ENCODE measurements around the gene NDP. TPM values are rescaled to one million over a fixed set of nuclear protein-coding genes. Genes with fewer than 3 reads are reported as not detected.

Gene NDP
- total RNA-seq, 1 donor, result 0.36 TPM

GRCh38 chrX:43963726-43964125, 9.5 kb downstream of the NDP start:
- no peak overlapping the region for H3K4me2 ChIP-seq (ENCODE audit: insufficient read depth, low read length)
- H3K27me3 ChIP-seq (ENCODE audit: insufficient read depth, low read length), result peaks cover 5% of the 10 kb centered on the region
- H4K20me1 ChIP-seq (ENCODE audit: insufficient read depth, low read length), result no peaks in the 10 kb centered on the region
- no peaks in the 10 kb centered on the region for H3K36me3 ChIP-seq (ENCODE audit: insufficient read depth, low read length)
- no peak overlapping the region for H3K4me3 ChIP-seq (ENCODE audit: insufficient read depth, low read length)
- H3K4me1 ChIP-seq (ENCODE audit: insufficient read depth, low read length), result no peaks in the 10 kb centered on the region
- DNase-seq (ENCODE audit: insufficient read length, low spot score, missing footprints), result no peak
- no peak overlapping the region for H2AFZ ChIP-seq (ENCODE audit: low read length)
- no peak overlapping the region for H3K27ac ChIP-seq (ENCODE audit: low read depth, low read length)
- TF ChIP-seq CTCF (IDR thresholded peaks at IDR 0.05; ENCODE audit: extremely low read depth, low read depth, low read length), result no peak
- H3K9me3 ChIP-seq (ENCODE audit: low read depth, low read length), result no peaks in the 10 kb centered on the region
- H3K79me2 ChIP-seq (ENCODE audit: insufficient read depth, low read length), result no peaks in the 10 kb centered on the region

DNA sequence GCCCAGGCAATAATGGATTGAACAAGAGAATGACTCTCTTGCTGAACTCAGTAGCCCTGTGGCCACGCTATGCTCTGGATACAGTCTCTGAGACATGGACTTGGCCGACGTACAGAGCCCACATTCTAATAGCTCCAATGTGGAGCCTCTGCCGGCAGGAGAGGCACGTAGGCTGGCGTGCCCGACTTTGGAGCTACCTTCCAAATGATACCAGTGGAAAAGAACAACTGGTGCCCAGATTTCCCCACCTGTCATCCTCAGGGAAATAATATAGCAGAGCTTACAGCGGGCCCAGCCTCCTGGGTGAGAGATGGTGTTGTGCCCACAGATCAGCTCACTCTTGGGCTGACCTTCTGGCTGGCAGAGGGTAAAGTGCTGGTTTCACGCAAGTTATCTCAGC, 10.6 kb downstream of the NDP start:
- Histone ChIP-seq H3K36me3 (ENCODE audit: insufficient read depth, low read length) (no peaks in the 10 kb centered on the region), H3K27me3 (ENCODE audit: insufficient read depth, low read length) (no peaks in the 10 kb centered on the region), H3K4me2 (ENCODE audit: insufficient read depth, low read length) (no peak overlapping the region), H3K9me3 (ENCODE audit: low read depth, low read length) (no peaks in the 10 kb centered on the region), H3K4me3 (ENCODE audit: insufficient read depth, low read length) (no peak overlapping the region), H4K20me1 (ENCODE audit: insufficient read depth, low read length) (no peaks in the 10 kb centered on the region), H3K4me1 (ENCODE audit: insufficient read depth, low read length) (no peaks in the 10 kb centered on the region), H3K27ac (ENCODE audit: low read depth, low read length) (no peak overlapping the region), H3K79me2 (ENCODE audit: insufficient read depth, low read length) (no peaks in the 10 kb centered on the region), H2AFZ (ENCODE audit: low read length) (no peak overlapping the region)
- DNase-seq (ENCODE audit: insufficient read length, low spot score, missing footprints), result no peak
- no peak for TF ChIP-seq CTCF (IDR thresholded peaks at IDR 0.05; ENCODE audit: extremely low read depth, low read depth, low read length)

DNA sequence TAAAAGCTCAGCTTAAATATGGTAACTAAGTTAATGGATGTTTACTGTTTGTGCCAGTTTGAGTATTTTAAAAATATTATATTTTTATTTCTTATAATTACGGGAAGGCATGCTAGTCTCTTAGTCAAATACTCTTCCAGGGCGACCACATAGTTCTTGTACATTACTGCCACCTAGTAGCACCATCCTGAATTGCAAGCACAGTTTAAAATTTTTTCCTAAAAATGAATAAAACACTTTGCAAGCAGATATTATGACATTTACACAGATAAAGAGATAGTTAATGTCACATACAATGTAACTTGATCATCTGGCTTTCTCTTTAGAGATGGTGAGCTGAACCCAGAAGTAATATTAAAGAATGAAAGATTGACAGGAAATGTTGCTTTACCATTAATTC, 11.5 kb downstream of the NDP start:
- Histone ChIP-seq H3K79me2 (ENCODE audit: insufficient read depth, low read length) (no peaks in the 10 kb centered on the region), H4K20me1 (ENCODE audit: insufficient read depth, low read length) (no peaks in the 10 kb centered on the region), H3K36me3 (ENCODE audit: insufficient read depth, low read length) (no peaks in the 10 kb centered on the region), H3K4me1 (ENCODE audit: insufficient read depth, low read length) (no peaks in the 10 kb centered on the region), H3K9me3 (ENCODE audit: low read depth, low read length) (no peaks in the 10 kb centered on the region), H3K4me2 (ENCODE audit: insufficient read depth, low read length) (no peak overlapping the region), H2AFZ (ENCODE audit: low read length) (no peak overlapping the region), H3K4me3 (ENCODE audit: insufficient read depth, low read length) (no peak overlapping the region), H3K27me3 (ENCODE audit: insufficient read depth, low read length) (no peaks in the 10 kb centered on the region), H3K27ac (ENCODE audit: low read depth, low read length) (no peak overlapping the region)
- DNase-seq (ENCODE audit: insufficient read length, low spot score, missing footprints), result no peak
- peak; percentile 20 for TF ChIP-seq CTCF (IDR thresholded peaks at IDR 0.05; ENCODE audit: extremely low read depth, low read depth, low read length)

- peak; percentile 83 for DNase-seq (ENCODE audit: insufficient read length, low spot score, missing footprints)
- no peaks in the 10 kb centered on the region for H3K79me2 ChIP-seq (ENCODE audit: insufficient read depth, low read length)
- peaks cover 10% of the 10 kb centered on the region for H3K27me3 ChIP-seq (ENCODE audit: insufficient read depth, low read length)
- H4K20me1 ChIP-seq (ENCODE audit: insufficient read depth, low read length), result no peaks in the 10 kb centered on the region
- no peaks in the 10 kb centered on the region for H3K9me3 ChIP-seq (ENCODE audit: low read depth, low read length)
- no peaks in the 10 kb centered on the region for H3K36me3 ChIP-seq (ENCODE audit: insufficient read depth, low read length)
- no peaks in the 10 kb centered on the region for H3K4me1 ChIP-seq (ENCODE audit: insufficient read depth, low read length)
- peak; percentile 87 for TF ChIP-seq CTCF (IDR thresholded peaks at IDR 0.05; ENCODE audit: extremely low read depth, low read depth, low read length)
- H2AFZ ChIP-seq (ENCODE audit: low read length), result no peak overlapping the region
- no peak overlapping the region for H3K4me3 ChIP-seq (ENCODE audit: insufficient read depth, low read length)
- H3K4me2 ChIP-seq (ENCODE audit: insufficient read depth, low read length), result peak overlapping the region; percentile 13
- no peak overlapping the region for H3K27ac ChIP-seq (ENCODE audit: low read depth, low read length)
These were observed 14.7 kb downstream of the NDP start for GRCh38 chrX:43958529-43958928.
